ENCODE data around the gene NSG1. TPM values are rescaled to one million over a fixed set of nuclear protein-coding genes. Genes with fewer than 3 reads are reported as not detected.
A peak's percentile ranks its signal among the peaks of the same experiment; 100 is the strongest.

NSG1 gene
- total and polyA plus RNA-seq, 9 donors, result 9.9 to 103 (median 39.6) TPM

- Histone ChIP-seq H3K4me1 (ENCODE audit: insufficient read depth) (peaks cover 5% of the 10 kb centered on the region), H3K36me3 (no peaks in the 10 kb centered on the region), H3K27ac (no peak overlapping the region), H3K4me3 (no peak overlapping the region), H3K9me3 (no peaks in the 10 kb centered on the region), H3K27me3 (no peaks in the 10 kb centered on the region)
- intact Hi-C loops (cut with DNase I), result no loop called here
- TF ChIP-seq POLR2A (IDR thresholded peaks at IDR 0.05) (no peak), EP300 (IDR thresholded peaks at IDR 0.05) (no peak)
- TF ChIP-seq, protein P1, sequence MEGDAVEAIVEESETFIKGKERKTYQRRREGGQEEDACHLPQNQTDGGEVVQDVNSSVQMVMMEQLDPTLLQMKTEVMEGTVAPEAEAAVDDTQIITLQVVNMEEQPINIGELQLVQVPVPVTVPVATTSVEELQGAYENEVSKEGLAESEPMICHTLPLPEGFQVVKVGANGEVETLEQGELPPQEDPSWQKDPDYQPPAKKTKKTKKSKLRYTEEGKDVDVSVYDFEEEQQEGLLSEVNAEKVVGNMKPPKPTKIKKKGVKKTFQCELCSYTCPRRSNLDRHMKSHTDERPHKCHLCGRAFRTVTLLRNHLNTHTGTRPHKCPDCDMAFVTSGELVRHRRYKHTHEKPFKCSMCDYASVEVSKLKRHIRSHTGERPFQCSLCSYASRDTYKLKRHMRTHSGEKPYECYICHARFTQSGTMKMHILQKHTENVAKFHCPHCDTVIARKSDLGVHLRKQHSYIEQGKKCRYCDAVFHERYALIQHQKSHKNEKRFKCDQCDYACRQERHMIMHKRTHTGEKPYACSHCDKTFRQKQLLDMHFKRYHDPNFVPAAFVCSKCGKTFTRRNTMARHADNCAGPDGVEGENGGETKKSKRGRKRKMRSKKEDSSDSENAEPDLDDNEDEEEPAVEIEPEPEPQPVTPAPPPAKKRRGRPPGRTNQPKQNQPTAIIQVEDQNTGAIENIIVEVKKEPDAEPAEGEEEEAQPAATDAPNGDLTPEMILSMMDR (IDR thresholded peaks at IDR 0.05), result no peak
- DNase-seq, result no peak
- WGBS, 3 donors, result 92 to 94% (median 94%) methylated on average over 7 of the region's 7 CpGs
Measured at GRCh38 chr4:4425696-4426095, 38.8 kb downstream of the NSG1 start.

GRCh38 chr4:4426511-4427120, 39.7 kb downstream of the NSG1 start:
- no peak overlapping the region for H3K27ac ChIP-seq
- H3K4me1 ChIP-seq (ENCODE audit: insufficient read depth), result peaks cover 5% of the 10 kb centered on the region
- no peak overlapping the region for H3K4me3 ChIP-seq
- H3K36me3 ChIP-seq, result no peaks in the 10 kb centered on the region
- no peaks in the 10 kb centered on the region for H3K27me3 ChIP-seq
- no peak for TF ChIP-seq POLR2A (IDR thresholded peaks at IDR 0.05)
- no peak for DNase-seq
- H3K9me3 ChIP-seq, result no peaks in the 10 kb centered on the region
- intact Hi-C loops (cut with DNase I), result no loop called here
- WGBS, 3 donors, result 85 to 89% (median 86%) methylated on average over 11 of the region's 11 CpGs

GRCh38 chr4:4427121-4427870, 40.4 kb downstream of the NSG1 start:
- Histone ChIP-seq H3K4me1 (ENCODE audit: insufficient read depth) (peaks cover 5% of the 10 kb centered on the region), H3K4me3 (no peak overlapping the region), H3K27ac (no peak overlapping the region), H3K27me3 (no peaks in the 10 kb centered on the region), H3K36me3 (no peaks in the 10 kb centered on the region), H3K9me3 (no peaks in the 10 kb centered on the region)
- 53 to 60% (median 53%) methylated on average over 12 of the region's 12 CpGs for WGBS, 3 donors
- TF ChIP-seq, protein P1 (IDR thresholded peaks at IDR 0.05), result peak in 1 of 3 donors; percentile 16
- no peak for TF ChIP-seq EP300 (IDR thresholded peaks at IDR 0.05)
- DNase-seq, result no peak
- intact Hi-C loops (cut with DNase I), result no loop called here

DNA sequence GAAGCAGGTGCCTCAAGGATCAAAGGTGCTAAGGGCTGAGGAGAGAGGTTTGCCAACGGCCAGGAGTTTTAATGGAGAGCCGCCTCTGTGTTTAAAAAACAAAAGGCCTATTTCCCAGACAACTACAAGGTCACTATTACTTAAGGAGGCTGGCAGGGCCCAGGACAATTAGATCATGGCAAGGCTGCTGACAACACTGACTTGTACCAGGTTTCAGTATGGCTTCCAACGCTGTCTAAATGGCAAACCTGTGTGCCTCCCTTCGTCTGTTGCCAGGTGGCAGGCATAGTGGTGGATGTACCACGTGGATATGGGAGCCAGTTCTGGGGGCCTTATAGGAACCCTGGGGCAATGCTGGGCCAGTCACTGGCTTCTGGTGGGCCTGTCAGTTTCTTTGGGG, 41.0 kb downstream of the NSG1 start:
- no peak for DNase-seq
- Histone ChIP-seq H3K27me3 (no peaks in the 10 kb centered on the region), H3K4me3 (no peak overlapping the region), H3K4me1 (ENCODE audit: insufficient read depth) (peaks cover 5% of the 10 kb centered on the region), H3K36me3 (no peaks in the 10 kb centered on the region), H3K27ac (no peak overlapping the region), H3K9me3 (no peaks in the 10 kb centered on the region)
- TF ChIP-seq, protein P1 (IDR thresholded peaks at IDR 0.05), result no peak
- TF ChIP-seq EP300 (IDR thresholded peaks at IDR 0.05) (no peak), POLR2A (IDR thresholded peaks at IDR 0.05) (no peak)
- intact Hi-C loops (cut with DNase I), result no loop called here
- 47 to 70% (median 48%) methylated on average over 5 of the region's 5 CpGs for WGBS, 3 donors
